Gastroesophageal sphincter (tissue), 4 donors: Measurements from ENCODE around the gene ELAC2. TPM values are rescaled to one million over a fixed set of nuclear protein-coding genes. Genes with fewer than 3 reads are reported as not detected.

Experiments used
- ATAC-seq: fragments of 150-250 bp; one replicate; pipeline ENCODE4 v1.9.1; 2016; ENCODE audit warnings: mild to moderate bottlenecking, moderate library complexity
- H3K27ac ChIP-seq, 4 donors: fragments of 200-600 bp; sonication (generic) in 3 of 4; 1 replicate in 3 of 4; 2 replicates in 1 of 4; pipeline ENCODE4 v1.5.1; 2016 to 2019
- H3K27me3 ChIP-seq: fragments of 200-600 bp; sonication (generic); one replicate; pipeline ENCODE4 v1.5.1; 2019
- H3K36me3 ChIP-seq, 2 donors: fragments of 200-600 bp; sonication (generic); one replicate each; pipeline ENCODE4 v1.5.1; 2019; ENCODE audit warnings: control low read depth in 1 of 2
- H3K4me1 ChIP-seq, 3 donors: fragments of 200-600 bp; sonication (generic); 1 replicate in 2 of 3; 2 replicates in 1 of 3; pipeline ENCODE4 v1.5.1; 2016 to 2019; ENCODE audit warnings: control low read depth in 2 of 3
- H3K4me3 ChIP-seq, 2 donors: fragments of 200-600 bp; sonication (generic); one replicate each; pipeline ENCODE4 v1.5.1; 2019; ENCODE audit warnings: mild to moderate bottlenecking in 1 of 2, moderate library complexity in 1 of 2
- H3K9me3 ChIP-seq, 3 donors: fragments of 200-600 bp; sonication (generic); one replicate each; pipeline ENCODE4 v1.5.1; 2017 to 2019; ENCODE audit warnings: control low read depth in 2 of 3
- EP300 ChIP-seq: sonication (generic); formaldehyde crosslinking; IDR thresholded peaks from one replicate; pipeline ENCODE4 v1.6.1; 2017; ENCODE audit warnings: antibody characterized with exemption, mild to moderate bottlenecking
- POLR2A ChIP-seq, 2 donors: fragments of 450-650 bp; IDR thresholded peaks; one replicate each; pipeline ENCODE4 v1.6.1; 2017; ENCODE audit warnings: antibody characterized with exemption in 2 of 2, mild to moderate bottlenecking in 2 of 2, moderate library complexity in 1 of 2
- POLR2AphosphoS5 ChIP-seq: sonication (generic); formaldehyde crosslinking; IDR thresholded peaks from one replicate; pipeline ENCODE4 v1.6.1; 2017; ENCODE audit warnings: antibody characterized with exemption
- WGBS, 2 donors: methylation state at CpG; one replicate each; pipeline ENCODE4 v1.1.5; 2018; ENCODE audit warnings: low coverage in 1 of 2; 5-methylcytosine and 5-hydroxymethylcytosine counted together
- total RNA-seq, 4 donors: library from RNA; depleted of rRNA; stranded (reverse); fragments of >200 nt; gene quantifications; one replicate each; pipeline ENCODE4 v1.1.0, GENCODE V29; 2016
- TF ChIP-seq, protein P1 (sequence below), 4 experiments: fragments of 200-600 bp in 2 of 4; fragments of 450-650 bp in 2 of 4; sonication (generic) in 1 of 4; IDR thresholded peaks; one replicate each; pipeline ENCODE4 v1.5.1; 2017 to 2019; ENCODE audit warnings: antibody characterized with exemption in 4 of 4, mild to moderate bottlenecking in 2 of 4, moderate library complexity in 2 of 4

Gene ELAC2
- total RNA-seq, 4 donors from 2014 or later = 54.9 to 97.1 (median 72.2) TPM

- ATAC-seq = no peak
- TF ChIP-seq POLR2A (IDR thresholded peaks at IDR 0.05) (no peak), POLR2AphosphoS5 (no peak), EP300 (no peak)
- TF ChIP-seq, protein P1, sequence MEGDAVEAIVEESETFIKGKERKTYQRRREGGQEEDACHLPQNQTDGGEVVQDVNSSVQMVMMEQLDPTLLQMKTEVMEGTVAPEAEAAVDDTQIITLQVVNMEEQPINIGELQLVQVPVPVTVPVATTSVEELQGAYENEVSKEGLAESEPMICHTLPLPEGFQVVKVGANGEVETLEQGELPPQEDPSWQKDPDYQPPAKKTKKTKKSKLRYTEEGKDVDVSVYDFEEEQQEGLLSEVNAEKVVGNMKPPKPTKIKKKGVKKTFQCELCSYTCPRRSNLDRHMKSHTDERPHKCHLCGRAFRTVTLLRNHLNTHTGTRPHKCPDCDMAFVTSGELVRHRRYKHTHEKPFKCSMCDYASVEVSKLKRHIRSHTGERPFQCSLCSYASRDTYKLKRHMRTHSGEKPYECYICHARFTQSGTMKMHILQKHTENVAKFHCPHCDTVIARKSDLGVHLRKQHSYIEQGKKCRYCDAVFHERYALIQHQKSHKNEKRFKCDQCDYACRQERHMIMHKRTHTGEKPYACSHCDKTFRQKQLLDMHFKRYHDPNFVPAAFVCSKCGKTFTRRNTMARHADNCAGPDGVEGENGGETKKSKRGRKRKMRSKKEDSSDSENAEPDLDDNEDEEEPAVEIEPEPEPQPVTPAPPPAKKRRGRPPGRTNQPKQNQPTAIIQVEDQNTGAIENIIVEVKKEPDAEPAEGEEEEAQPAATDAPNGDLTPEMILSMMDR (IDR thresholded peaks at IDR 0.05) = no peak
- WGBS, 2 donors = 31 to 69% methylated on average over 10 to 14 of the region's 14 CpGs
- peak overlapping the region in 2 of 4 donors; percentile 66 to 74 for H3K27ac ChIP-seq
- no peak overlapping the region for H3K4me3 ChIP-seq
- H3K4me1 ChIP-seq = peaks cover 0 to 33% (median 8%) of the 10 kb centered on the region in 3 donors
- no peaks in the 10 kb centered on the region for H3K27me3 ChIP-seq
- no peaks in the 10 kb centered on the region for H3K9me3 ChIP-seq
- peaks cover 0 to 9% of the 10 kb centered on the region in 2 donors for H3K36me3 ChIP-seq
These were observed 32.2 kb downstream of the ELAC2 start for GRCh38 chr17:12985431-12986293.

DNA sequence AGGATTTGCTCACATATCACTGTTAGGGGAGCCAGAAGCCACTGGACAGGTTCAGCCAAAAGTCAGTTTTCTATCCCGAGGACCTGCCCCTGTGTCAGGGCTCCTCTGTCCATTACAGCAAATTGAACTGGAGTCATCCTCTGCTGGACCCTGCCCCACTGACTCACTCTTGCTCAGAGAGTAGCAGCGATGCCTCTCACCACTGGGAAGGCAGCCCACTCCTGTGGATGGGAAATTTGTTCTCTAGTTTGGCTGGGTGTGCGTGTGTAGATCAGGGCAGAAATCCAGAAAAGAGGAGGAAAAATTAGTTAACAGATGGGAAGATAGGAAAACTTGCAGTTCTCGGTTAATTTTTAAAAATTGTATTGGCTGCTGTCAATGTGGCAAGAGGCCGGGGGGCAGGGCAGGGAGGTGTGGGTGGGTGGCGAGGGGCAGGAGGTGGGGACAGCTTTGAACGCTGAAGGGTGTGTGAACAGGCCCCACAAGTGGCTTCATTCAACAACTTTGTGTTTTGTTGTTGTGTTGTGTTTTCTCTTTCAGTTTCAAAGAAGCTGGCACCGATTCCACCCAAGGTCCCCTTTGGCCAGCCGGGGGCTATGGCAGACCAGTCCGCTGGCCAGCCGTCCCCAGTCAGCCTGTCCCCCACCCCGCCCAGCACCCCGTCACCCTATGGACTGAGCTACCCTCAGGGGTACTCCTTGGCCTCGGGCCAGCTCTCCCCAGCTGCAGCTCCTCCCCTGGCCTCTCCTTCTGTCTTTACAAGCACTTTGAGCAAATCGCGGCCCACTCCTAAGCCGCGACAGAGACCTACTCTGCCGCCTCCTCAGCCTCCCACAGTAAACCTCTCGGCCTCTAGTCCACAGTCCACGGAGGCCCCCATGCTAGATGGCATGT is 33.6 kb downstream of the ELAC2 start:
- no peaks in the 10 kb centered on the region for H3K27me3 ChIP-seq
- H3K36me3 ChIP-seq = no peaks in the 10 kb centered on the region
- 51 to 80% methylated on average over 1 to 16 of the region's 21 CpGs for WGBS, 2 donors
- H3K9me3 ChIP-seq = no peaks in the 10 kb centered on the region
- H3K27ac ChIP-seq = peak overlapping the region in 3 of 4 donors; percentile 65 to 74 (median 66)
- TF ChIP-seq EP300 (no peak), POLR2A (IDR thresholded peaks at IDR 0.05) (no peak), POLR2AphosphoS5 (peak; percentile 25)
- TF ChIP-seq, protein P1 (IDR thresholded peaks at IDR 0.05) = no peak
- peak; percentile 91 for ATAC-seq
- H3K4me3 ChIP-seq = peak overlapping the region in 1 of 2 donors; percentile 23
- H3K4me1 ChIP-seq = peaks cover 0 to 33% (median 8%) of the 10 kb centered on the region in 3 donors

- ATAC-seq = no peak
- 58 to 66% methylated on average over 2 to 4 of the region's 6 CpGs for WGBS, 2 donors
- Histone ChIP-seq H3K4me3 (no peak overlapping the region), H3K27me3 (no peaks in the 10 kb centered on the region), H3K4me1 (peaks cover 0 to 32% (median 8%) of the 10 kb centered on the region in 3 donors), H3K27ac (no peak overlapping the region), H3K36me3 (no peaks in the 10 kb centered on the region), H3K9me3 (no peaks in the 10 kb centered on the region)
- TF ChIP-seq, protein P1 (IDR thresholded peaks at IDR 0.05) = no peak
- no peak for TF ChIP-seq EP300
- TF ChIP-seq POLR2A (IDR thresholded peaks at IDR 0.05) = no peak
- TF ChIP-seq POLR2AphosphoS5 = no peak
These were observed 35.6 kb downstream of the ELAC2 start for GRCh38 chr17:12982224-12982623.

DNA sequence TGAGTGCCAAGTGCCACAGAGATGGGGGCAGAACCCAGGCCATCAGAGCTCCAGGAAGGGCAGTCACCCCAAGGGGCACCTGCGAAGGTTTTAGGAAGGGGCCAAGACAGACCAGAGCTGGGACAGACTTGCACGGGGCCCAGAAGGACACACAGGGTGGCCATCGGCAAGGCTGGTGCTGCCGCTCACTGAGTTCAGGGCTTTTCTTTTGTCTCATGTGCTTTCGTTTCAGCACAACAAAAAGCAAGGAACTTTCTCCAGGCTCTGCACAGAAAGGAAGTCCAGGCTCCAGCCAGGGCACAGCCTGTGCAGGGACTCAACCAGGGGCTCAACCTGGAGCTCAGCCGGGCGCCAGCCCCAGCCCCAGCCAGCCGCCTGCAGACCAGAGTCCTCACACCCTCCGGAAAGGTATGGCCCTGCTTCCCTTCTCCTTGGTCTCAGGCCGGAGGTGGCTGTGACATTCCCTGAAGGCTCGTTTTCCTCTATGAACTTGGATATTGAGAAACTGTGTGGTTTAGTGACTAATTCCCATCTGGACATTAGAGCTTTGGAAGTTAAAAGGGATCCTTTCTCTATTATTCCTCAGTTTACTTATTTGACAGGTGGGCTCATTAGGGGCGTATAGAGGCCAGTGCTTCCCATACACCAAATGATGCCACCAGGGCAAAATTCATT is 37.9 kb downstream of the ELAC2 start:
- ATAC-seq = no peak
- TF ChIP-seq EP300 (no peak), POLR2A (IDR thresholded peaks at IDR 0.05) (no peak), POLR2AphosphoS5 (no peak)
- TF ChIP-seq, protein P1 (IDR thresholded peaks at IDR 0.05) = no peak
- Histone ChIP-seq H3K27ac (no peak overlapping the region), H3K4me1 (peaks cover 0 to 15% (median 4%) of the 10 kb centered on the region in 3 donors), H3K36me3 (no peaks in the 10 kb centered on the region), H3K27me3 (no peaks in the 10 kb centered on the region), H3K4me3 (no peak overlapping the region), H3K9me3 (no peaks in the 10 kb centered on the region)
- WGBS, 2 donors = 83 to 95% methylated on average over 5 of the region's 12 CpGs
